GM19452 (cell line): ENCODE results near the gene GABRG3.

Experiments
- ATAC-seq: cut with Tn5 transposase; IDR thresholded peaks from one replicate; pipeline ENCODE4 v1.9.1; 2021; ENCODE audit not compliant: unreplicated experiment

GABRG3 gene

GRCh38 chr15:27061739-27062138, 90.8 kb downstream of the GABRG3 start:
- ATAC-seq, result no peak

DNA sequence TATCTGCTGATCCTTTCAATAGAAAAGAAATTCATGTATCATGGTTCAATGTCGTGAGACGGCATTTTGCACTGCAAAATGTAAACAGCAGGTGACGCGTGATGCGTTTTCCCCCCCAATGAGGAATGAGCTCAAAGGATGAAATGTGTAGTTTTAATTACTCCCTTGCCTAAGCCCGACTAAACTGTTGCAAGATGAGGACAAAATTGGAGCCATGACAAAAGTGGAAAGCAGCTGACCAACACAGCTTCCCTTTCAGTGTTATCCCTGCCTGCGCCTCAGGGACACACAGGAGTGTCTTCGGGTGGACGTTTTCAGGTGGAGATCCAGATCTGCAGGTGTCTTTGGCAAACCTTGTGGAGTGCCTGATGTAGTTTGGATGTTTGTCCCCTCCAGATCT, 92.0 kb downstream of the GABRG3 start:
- ATAC-seq, result no peak

GRCh38 chr15:27064080-27064479, 93.1 kb downstream of the GABRG3 start:
- ATAC-seq, result no peak

DNA sequence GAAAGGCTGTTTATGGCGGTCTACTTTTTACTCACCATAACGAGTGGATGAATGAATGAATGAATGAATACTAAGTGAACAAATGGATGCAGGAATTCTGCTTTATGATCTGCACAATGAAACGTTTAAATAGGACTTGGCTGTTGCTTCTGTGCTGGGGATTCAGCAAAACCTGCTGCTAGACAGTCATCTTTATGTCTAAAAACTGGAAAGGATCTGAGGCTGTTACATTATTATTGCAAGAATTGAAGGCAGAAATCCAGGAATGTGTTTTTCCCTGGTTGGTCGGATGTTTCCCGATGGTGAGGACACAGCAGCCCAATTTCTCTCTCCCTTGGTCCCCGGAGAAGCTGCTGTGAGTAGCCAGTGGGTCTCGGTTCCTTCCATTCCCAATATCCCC, 94.2 kb downstream of the GABRG3 start:
- ATAC-seq, result no peak

DNA sequence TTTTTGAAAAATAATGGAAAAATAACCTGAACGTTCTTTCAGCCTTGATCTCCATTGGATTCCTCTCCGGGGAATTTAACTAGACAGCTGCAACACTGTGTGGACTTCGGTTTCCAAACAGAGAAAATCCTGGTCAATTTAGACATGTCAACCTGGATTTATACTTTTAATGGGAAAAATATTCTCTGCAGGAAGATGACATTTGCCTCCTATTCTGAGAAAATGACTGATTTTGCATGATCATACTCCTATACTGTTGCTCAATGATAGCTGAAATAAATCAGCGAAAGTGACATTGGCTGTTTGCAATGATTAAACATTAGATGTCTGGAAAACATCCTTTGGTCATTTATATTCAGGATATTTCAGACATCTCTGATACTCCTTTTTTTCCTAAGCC, 94.8 kb downstream of the GABRG3 start:
- no peak for ATAC-seq

DNA sequence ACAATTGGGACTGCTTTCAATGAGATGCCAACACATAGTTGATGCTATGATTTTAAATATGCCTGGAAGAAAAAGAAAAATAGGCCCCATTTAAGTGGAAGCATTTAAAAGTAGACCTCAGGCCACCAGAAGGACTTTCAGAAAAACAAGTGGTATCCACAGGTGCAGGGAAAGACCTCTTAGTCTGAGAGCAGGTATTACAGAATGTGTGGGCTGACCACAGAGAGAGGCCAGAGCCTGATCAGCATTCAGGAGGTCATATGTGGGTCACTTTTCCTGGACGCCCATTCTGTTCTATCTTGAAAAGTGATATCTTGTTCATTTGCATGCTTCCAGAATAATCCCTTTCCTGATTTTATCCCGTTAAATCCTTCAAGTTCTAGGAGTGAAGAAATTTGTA, 95.5 kb downstream of the GABRG3 start:
- no peak for ATAC-seq

- no peak for ATAC-seq
Measured at GRCh38 chr15:27067175-27067574, 96.2 kb downstream of the GABRG3 start.

- ATAC-seq, result no peak
Measured at GRCh38 chr15:27070841-27071240, 99.9 kb downstream of the GABRG3 start.

- no peak for ATAC-seq
Measured at GRCh38 chr15:27074179-27074578, 103.2 kb downstream of the GABRG3 start.

DNA sequence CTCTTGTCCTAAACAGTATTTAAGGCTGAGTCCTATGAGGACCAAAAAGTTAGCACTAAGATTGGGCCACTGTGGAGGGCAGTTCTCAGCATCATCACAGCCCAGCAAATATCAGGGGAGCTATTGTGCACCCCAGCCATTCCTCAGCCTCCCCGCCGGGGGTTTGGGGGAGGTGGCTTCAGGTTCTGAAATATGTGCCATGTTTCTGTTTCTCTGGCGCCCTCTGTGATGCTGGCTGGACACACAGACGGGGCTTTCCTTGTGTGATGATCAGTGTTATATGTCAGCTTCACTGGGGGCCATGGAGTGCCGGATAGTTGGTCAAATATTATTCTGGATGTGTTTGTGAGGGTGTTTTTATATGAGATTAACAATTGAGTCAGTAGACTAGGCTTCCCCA, 106.8 kb downstream of the GABRG3 start:
- ATAC-seq, result no peak

DNA sequence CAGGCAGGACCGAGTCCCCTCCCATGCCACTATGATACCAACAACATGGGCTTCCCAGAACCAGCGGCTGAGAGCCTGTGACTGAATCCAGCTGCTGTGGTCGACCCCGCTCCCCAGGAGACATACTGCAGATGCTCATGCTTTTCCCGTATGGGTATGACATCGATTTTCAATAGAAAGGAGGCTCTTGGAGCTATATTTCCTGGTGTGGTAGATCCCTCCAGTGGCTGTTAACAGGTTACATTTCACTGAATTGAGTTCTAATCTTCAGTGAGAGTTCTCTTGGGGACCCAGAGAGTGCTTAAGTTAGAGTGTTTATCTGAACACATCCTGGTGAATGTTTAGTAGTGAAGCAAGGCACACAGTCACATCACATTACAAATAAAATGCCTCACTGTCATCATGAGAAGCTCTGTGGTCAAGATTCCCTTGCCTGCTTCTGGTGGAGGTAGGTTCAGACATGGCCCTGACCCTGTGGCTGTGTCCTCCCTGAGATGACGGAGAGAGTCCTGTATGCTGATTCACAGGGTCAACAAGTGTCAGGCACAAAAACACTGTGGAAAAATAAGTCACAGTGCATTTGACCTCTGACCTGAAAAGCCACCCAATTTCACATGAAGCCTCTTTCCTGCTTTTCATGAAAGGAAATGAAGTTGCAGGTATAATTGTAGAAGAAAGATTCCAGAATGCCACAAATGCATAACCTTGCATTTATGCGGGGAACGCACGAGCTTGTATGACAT, 110.9 kb downstream of the GABRG3 start:
- no peak for ATAC-seq

DNA sequence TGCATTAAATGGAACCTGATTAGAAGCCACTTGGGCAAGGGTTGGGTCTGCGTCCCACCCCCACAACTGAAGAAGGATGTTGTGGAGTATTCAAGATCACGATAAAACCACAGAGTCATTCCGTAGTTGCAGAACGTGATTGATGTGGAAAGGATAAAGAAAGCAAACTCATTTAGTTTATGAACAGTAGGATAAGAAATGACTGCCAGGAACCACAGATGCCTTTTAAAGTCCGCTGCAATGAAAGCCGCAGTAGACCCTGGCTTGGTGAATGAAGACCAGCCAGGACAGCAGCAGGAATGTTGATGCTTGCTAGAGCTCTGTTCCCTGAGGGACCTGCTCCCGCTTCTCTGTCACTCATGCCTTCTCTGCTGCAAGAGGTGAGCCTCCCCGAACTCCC, 111.5 kb downstream of the GABRG3 start:
- no peak for ATAC-seq

DNA sequence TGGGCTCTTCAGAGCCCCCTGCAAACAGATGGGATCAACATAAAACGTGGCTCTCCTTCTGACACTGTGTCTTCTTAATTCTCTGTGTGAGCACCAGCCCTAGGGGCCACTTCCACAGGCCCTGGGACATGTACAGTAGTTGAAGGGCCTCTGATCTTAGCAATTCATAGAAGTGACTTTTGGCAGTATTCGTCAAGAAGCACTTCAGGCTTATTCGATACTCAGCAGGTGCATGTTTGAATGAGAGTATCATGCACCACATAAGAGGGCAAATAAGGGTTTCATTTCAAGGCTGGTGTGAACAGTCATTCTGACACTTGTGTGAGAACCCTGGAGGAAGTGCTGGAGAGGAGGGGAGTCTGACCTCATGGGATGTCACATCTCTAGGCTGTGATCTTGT, 113.9 kb downstream of the GABRG3 start:
- ATAC-seq, result no peak

DNA sequence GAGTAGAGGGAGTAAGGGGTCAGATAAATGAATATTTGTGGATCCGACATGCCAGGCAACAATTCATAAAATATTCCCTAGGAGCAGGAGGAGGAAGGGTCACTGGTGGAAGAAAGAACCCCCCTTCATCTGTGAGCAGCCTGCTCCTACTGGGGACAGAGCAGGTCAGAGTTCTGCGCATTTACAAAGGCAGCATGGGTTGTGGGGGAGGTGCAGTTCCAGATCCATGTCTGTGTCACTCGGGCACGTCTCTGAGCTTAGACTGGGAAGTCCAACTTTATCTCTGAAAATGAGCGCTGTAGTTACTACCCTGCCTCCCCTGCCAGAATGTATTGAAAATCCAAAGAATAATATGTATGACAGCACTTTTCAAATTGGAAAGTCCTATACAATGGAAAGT, 115.2 kb downstream of the GABRG3 start:
- no peak for ATAC-seq

DNA sequence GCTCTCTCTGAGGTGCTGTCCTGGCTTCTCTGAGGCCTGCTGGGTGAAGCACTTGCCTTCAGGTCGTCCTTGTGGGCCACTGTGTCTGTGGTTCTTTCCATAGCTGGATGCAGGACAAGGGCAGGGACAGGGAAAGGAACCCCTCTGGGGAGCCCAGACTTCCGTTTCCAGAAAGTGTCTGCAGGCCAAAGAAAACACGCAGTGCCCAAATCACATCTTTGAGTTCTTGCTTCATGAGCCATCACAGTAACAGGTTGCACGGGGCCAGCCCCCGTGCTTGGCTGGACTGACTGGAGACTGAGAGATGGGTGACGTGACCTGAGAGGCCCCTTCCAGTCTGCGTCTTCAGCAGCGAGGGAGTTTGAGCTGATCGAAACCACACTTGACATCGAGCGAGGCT, 115.8 kb downstream of the GABRG3 start:
- ATAC-seq, result no peak

DNA sequence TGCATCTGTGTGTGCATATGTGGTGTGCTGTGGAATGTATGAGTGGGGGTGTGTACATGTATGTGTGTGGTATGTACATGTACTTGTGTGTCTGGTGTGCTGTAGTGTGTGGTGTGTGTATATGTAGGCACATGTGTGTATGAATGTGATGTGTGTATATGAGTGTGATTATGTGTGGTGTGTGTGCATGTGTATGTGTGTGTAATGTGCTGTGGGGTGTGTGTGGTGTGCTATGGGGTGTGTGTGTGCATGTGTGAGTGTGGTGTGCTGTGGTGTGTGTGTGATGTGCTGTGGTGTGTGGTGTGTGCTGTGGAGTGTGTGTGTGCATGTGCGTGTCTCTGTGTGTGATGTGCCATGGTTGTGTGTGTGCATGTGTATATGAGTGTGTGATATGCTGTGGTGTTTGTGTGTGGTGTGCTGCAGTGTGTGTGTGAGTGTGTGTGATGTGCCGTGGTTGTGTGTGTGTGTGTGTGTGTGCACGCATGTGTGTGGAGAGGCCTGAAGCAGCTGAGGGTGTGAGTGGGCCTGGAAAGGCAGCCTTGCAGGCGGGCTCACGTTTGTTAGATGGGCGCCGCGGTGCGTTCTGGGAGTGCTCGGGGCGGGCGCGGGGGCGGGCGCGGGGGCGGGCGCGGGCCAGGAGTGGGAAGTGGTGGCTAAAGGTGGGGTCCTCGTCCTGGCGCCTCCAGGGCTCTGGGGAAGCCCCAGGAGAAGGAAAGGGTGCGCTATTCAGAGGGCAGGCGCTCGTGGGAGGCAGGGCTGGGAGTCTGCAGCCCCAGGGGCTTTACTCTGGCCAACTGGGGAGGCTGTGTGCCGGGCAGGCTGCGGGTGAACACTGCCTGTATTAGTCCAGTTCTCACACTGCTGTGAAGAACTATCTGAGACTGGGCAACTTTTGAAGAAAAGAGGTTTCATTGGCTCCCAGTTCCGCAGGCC, 116.9 kb downstream of the GABRG3 start:
- no peak for ATAC-seq

DNA sequence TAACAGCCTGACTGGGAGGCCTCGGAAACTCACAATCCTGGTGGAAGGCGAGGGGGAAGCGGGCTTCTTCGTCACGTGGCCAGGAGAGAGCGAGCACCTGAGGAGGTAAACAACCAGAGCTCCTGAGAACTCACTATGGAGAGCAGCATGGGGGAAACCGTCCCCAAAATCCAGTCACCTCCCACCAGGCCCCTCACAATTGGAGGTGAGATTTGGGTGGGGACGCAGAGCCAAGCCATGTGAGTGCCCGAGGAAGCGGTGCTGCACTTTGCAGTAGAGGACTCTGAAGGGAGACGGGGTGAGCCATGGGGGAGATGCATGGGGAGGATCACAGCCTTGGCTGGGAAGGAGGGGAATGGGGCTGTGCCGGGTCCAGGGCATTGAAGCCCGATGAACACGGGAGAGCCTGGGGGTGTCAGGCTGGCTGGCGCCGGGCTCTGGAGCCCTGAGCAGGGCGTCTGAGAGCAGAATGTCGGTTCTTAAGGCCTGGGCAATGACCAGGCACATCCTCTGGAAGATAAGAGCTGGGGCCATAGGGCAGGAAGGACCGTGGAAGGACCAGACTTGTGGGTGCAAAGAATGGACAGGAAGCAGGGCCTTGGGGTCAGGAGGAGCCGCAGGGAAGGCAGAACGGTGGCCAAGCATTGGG, 117.7 kb downstream of the GABRG3 start:
- ATAC-seq, result no peak

GRCh38 chr15:27089233-27089586, 118.2 kb downstream of the GABRG3 start:
- no peak for ATAC-seq

- no peak for ATAC-seq
Measured at GRCh38 chr15:27089676-27090075, 118.7 kb downstream of the GABRG3 start.

DNA sequence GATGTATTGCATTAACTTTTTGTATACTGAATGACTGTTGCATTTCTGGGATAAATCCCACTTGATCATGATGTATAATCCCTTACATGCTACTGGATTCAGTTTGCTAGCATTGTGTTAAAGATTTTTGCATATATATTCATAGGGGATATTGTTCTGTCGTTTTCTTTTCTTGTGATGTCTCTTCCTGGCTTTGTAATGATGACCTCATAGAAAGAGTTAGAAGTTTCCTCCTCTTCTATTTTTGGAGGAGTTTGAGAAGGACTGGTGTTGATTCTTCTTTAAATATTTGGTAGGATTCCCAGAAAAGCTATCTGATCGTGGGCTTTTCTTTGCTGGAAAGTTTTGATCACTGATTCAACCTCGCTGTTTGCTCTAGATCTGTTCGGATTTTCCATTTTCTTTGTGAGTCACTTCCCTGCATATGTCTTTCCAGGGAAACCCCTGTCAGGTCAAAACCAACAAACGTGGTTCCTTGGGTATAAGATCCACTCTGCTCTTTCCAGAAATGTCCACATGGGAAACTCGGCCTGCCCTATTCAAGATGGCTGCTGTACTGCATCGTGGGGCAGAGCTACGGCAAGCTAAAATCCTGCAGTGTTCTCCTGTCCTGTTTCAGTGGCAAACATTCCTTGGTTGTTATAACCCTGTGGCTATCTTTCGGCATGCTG, 120.4 kb downstream of the GABRG3 start:
- ATAC-seq, result no peak

DNA sequence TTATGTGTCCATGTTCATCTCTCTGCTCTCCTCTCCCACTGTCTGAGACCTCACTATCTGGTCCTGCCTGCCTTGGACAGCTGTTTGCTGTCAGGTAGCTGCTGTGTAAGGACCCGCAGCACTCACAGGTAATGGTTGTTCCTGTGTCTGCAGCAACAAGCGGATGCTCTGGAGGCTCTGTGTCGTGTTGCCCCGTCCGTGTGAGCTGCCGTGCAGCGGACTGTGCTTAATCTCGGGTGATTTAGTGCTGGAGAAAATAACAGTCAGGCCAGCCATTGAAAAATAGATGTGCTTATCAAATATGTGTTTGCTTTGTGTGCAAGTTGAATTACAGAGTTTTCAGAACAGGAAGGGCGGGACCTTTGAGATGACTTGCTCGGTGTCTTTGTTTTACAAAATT, 121.4 kb downstream of the GABRG3 start:
- no peak for ATAC-seq
